Neural progenitor cell (in vitro differentiated cells): ENCODE measurements around the gene GSTM5.

Experiments
- EZH2 ChIP-seq: fragments of 200-600 bp; sonication (generic); IDR thresholded peaks from 2 replicates; pipeline ENCODE4 v1.6.1; 2017; ENCODE audit warnings: antibody characterized with exemption, mild to moderate bottlenecking, moderate library complexity
- EZH2phosphoT487 ChIP-seq: fragments of 200-600 bp; sonication (generic); IDR thresholded peaks from 2 replicates; pipeline ENCODE4 v1.6.1; 2017; ENCODE audit warnings: antibody characterized with exemption
- TF ChIP-seq, protein P1 (sequence below): fragments of 200-600 bp; sonication (generic); IDR thresholded peaks from 2 replicates; pipeline ENCODE4 v1.5.1; 2017; ENCODE audit warnings: antibody characterized with exemption, mild to moderate bottlenecking

DNA sequence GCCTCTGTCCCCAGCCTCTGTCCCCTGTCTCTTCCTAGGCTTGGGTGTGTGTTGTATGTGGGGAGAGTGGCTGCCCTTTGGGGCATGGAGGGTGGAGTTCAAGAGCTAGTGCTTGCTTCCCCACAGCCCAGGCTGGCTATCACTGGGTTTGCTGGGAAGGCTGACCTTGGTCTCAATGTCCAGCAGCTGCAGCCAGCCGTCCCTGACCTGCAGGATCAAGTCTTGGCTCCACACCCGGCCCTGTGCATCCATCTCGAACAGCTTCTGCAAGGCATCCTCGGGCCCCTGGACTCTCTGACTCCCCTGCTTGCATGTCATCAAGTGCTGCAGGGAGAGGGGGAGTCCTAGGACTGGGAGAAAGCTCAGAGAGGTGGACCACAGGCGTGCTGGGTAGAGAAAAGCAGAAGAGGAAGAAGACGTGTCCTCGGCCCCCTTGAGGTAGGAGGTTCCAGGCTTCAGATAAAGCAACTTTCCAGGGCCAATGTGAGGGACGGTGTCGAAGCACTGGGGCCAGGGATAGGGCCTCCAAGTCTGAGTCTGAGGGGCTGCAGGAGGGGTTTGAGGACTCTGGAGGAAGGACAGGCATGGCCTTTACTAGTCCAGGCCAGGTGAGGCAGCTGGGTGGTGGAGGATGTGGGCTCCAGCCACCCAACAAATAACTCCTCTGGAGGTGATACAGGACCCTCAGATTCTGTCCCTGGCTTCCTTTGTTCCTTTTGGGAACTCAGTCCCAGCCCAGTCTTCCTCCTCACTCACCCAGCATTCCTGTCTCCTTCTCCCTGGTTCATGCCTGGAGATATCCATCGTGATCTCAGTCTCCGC lies 47.7 kb downstream of the GSTM5 start:
- TF ChIP-seq, protein P1, sequence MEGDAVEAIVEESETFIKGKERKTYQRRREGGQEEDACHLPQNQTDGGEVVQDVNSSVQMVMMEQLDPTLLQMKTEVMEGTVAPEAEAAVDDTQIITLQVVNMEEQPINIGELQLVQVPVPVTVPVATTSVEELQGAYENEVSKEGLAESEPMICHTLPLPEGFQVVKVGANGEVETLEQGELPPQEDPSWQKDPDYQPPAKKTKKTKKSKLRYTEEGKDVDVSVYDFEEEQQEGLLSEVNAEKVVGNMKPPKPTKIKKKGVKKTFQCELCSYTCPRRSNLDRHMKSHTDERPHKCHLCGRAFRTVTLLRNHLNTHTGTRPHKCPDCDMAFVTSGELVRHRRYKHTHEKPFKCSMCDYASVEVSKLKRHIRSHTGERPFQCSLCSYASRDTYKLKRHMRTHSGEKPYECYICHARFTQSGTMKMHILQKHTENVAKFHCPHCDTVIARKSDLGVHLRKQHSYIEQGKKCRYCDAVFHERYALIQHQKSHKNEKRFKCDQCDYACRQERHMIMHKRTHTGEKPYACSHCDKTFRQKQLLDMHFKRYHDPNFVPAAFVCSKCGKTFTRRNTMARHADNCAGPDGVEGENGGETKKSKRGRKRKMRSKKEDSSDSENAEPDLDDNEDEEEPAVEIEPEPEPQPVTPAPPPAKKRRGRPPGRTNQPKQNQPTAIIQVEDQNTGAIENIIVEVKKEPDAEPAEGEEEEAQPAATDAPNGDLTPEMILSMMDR = no peak
- TF ChIP-seq EZH2 = no peak
- no peak for TF ChIP-seq EZH2phosphoT487
